Activated naive CD4-positive, alpha-beta T cell treated with anti-CD3 and anti-CD28 coated beads, Interleukin-2, amount 10 ng/mL, durations not matched to agents 7 days and 5 days (primary cell): ENCODE measurements around the gene ZNF350.
"Not testable (repeated sequence)": the region's sequence is repeated elsewhere in the genome, so short reads cannot be mapped to it uniquely, and the experiment has no call there.

Experiments
- CTCF ChIA-PET: fragments of 350-600 bp; sonication (Branson Sonifier 250); formaldehyde crosslinking; loops from one replicate; lab custom pipeline; 2021; ENCODE audit warnings: antibody characterized with exemption; lab: Charles Lee
- DNase-seq: peaks from one replicate; pipeline ENCODE4 v3.0.0-alpha.2; 2020
- H3K27ac Mint-ChIP-seq: one replicate; pipeline ENCODE4 v1.8.0; 2021; ENCODE audit warnings: mild to moderate bottlenecking, moderate library complexity, mixed read lengths
- H3K27me3 Mint-ChIP-seq: one replicate; pipeline ENCODE4 v1.8.0; 2021; ENCODE audit warnings: mild to moderate bottlenecking, mixed read lengths
- H3K36me3 Mint-ChIP-seq: one replicate; pipeline ENCODE4 v1.8.0; 2021; ENCODE audit warnings: mixed read lengths
- H3K4me1 Mint-ChIP-seq: one replicate; pipeline ENCODE4 v1.8.0; 2021; ENCODE audit warnings: mixed read lengths
- H3K4me3 Mint-ChIP-seq: one replicate; pipeline ENCODE4 v1.8.0; 2021; ENCODE audit warnings: mild to moderate bottlenecking, moderate library complexity, mixed read lengths
- H3K9me3 Mint-ChIP-seq: one replicate; pipeline ENCODE4 v1.8.0; 2021; ENCODE audit warnings: mixed read lengths

Gene ZNF350

GRCh38 chr19:51986309-51987291 is at the start of gene ZNF350:
Gene ZNF350, minus strand, starts transcription at chr19:51986840. Its CDS starts 12,480 bp downstream, at chr19:51974360.
- no peaks in the 10 kb centered on the region for H3K27me3 Mint-ChIP-seq
- DNase-seq: peak; percentile 95
- CTCF ChIA-PET: no interaction called here
- peak within 1 kb of the TSS; percentile 92 for H3K4me3 Mint-ChIP-seq
- peaks cover 59% of the 10 kb centered on the region for H3K9me3 Mint-ChIP-seq
- H3K27ac Mint-ChIP-seq: peak within 1 kb of the TSS; percentile 91
- peaks cover 60% of the 10 kb centered on the region for H3K36me3 Mint-ChIP-seq
- H3K4me1 Mint-ChIP-seq: peaks cover 17% of the 10 kb centered on the region

GRCh38 chr19:52034051-52034728 is 47.5 kb upstream of the ZNF350 start:
- no peaks in the 10 kb centered on the region for H3K27me3 Mint-ChIP-seq
- H3K9me3 Mint-ChIP-seq: peaks cover 69% of the 10 kb centered on the region
- H3K36me3 Mint-ChIP-seq: peaks cover 86% of the 10 kb centered on the region
- H3K4me3 Mint-ChIP-seq: no peak overlapping the region
- H3K27ac Mint-ChIP-seq: no peak overlapping the region
- DNase-seq: no peak
- CTCF ChIA-PET: no interaction called here
- H3K4me1 Mint-ChIP-seq: peaks cover 6% of the 10 kb centered on the region

GRCh38 chr19:52028780-52029123 is 42.1 kb upstream of the ZNF350 start:
- Mint-ChIP-seq H3K4me1 (peaks cover 24% of the 10 kb centered on the region), H3K27ac (peak overlapping the region; percentile 95), H3K9me3 (peaks cover 66% of the 10 kb centered on the region), H3K36me3 (peaks cover 82% of the 10 kb centered on the region), H3K27me3 (no peaks in the 10 kb centered on the region), H3K4me3 (peak overlapping the region; percentile 79)
- DNase-seq: no peak
- CTCF ChIA-PET: no interaction called here

- CTCF ChIA-PET: no interaction called here
- Mint-ChIP-seq H3K4me3 (peak within 1 kb of the TSS; percentile 79), H3K36me3 (peaks cover 84% of the 10 kb centered on the region), H3K27ac (peak within 1 kb of the TSS; percentile 95), H3K27me3 (no peaks in the 10 kb centered on the region), H3K4me1 (peaks cover 24% of the 10 kb centered on the region), H3K9me3 (peaks cover 65% of the 10 kb centered on the region)
- DNase-seq: peak; percentile 92
These were observed 41.6 kb upstream of the ZNF350 start, which contains the start of gene ZNF614 for GRCh38 chr19:52028027-52028779. Gene ZNF614, minus strand, starts transcription at chr19:52028379. Its CDS starts 2,634 bp downstream, at chr19:52025745.

GRCh38 chr19:52026255-52026990 is 39.8 kb upstream of the ZNF350 start:
- CTCF ChIA-PET, H3K27me3 Mint-ChIP-seq, DNase-seq, H3K4me3 Mint-ChIP-seq, H3K27ac Mint-ChIP-seq: not testable (repeated sequence)
- peaks cover 24% of the 10 kb centered on the region for H3K4me1 Mint-ChIP-seq
- peaks cover 85% of the 10 kb centered on the region for H3K36me3 Mint-ChIP-seq
- peaks cover 66% of the 10 kb centered on the region for H3K9me3 Mint-ChIP-seq

GRCh38 chr19:52024478-52024877 is 37.8 kb upstream of the ZNF350 start:
- H3K27me3 Mint-ChIP-seq, H3K4me3 Mint-ChIP-seq, DNase-seq, H3K27ac Mint-ChIP-seq, CTCF ChIA-PET: not testable (repeated sequence)
- Mint-ChIP-seq H3K4me1 (peaks cover 21% of the 10 kb centered on the region), H3K36me3 (peaks cover 87% of the 10 kb centered on the region), H3K9me3 (peaks cover 68% of the 10 kb centered on the region)

GRCh38 chr19:52022193-52022592 is 35.6 kb upstream of the ZNF350 start:
- Mint-ChIP-seq H3K9me3 (peaks cover 82% of the 10 kb centered on the region), H3K27ac (no peak overlapping the region), H3K36me3 (peaks cover 95% of the 10 kb centered on the region), H3K27me3 (no peaks in the 10 kb centered on the region), H3K4me3 (no peak overlapping the region), H3K4me1 (peaks cover 9% of the 10 kb centered on the region)
- DNase-seq: no peak
- CTCF ChIA-PET: no interaction called here

GRCh38 chr19:52020506-52020905 is 33.9 kb upstream of the ZNF350 start:
- Mint-ChIP-seq H3K4me1 (no peaks in the 10 kb centered on the region), H3K27me3 (no peaks in the 10 kb centered on the region), H3K36me3 (peaks cover 95% of the 10 kb centered on the region), H3K4me3 (no peak overlapping the region), H3K27ac (no peak overlapping the region), H3K9me3 (peaks cover 82% of the 10 kb centered on the region)
- CTCF ChIA-PET: no interaction called here
- no peak for DNase-seq

GRCh38 chr19:52010674-52011073 is 24.0 kb upstream of the ZNF350 start:
- CTCF ChIA-PET: no interaction called here
- Mint-ChIP-seq H3K4me1 (peaks cover 20% of the 10 kb centered on the region), H3K27me3 (no peaks in the 10 kb centered on the region), H3K9me3 (peaks cover 59% of the 10 kb centered on the region), H3K4me3 (no peak overlapping the region), H3K27ac (no peak overlapping the region), H3K36me3 (peaks cover 50% of the 10 kb centered on the region)
- DNase-seq: no peak

GRCh38 chr19:52007806-52008557 is 21.3 kb upstream of the ZNF350 start, which contains the start of gene ZNF615:
Gene ZNF615, minus strand, starts transcription at chr19:52008211. Its CDS starts 4,500 bp downstream, at chr19:52003711.
- CTCF ChIA-PET: no interaction called here
- Mint-ChIP-seq H3K4me3 (peak within 1 kb of the TSS; percentile 96), H3K27ac (peak within 1 kb of the TSS; percentile 96), H3K36me3 (peaks cover 55% of the 10 kb centered on the region), H3K9me3 (peaks cover 61% of the 10 kb centered on the region), H3K4me1 (peaks cover 20% of the 10 kb centered on the region), H3K27me3 (no peaks in the 10 kb centered on the region)
- peak; percentile 89 for DNase-seq

GRCh38 chr19:52007451-52007805 is 20.8 kb upstream of the ZNF350 start:
- Mint-ChIP-seq H3K27ac (peak overlapping the region; percentile 96), H3K4me3 (peak overlapping the region; percentile 96), H3K27me3 (no peaks in the 10 kb centered on the region), H3K9me3 (peaks cover 57% of the 10 kb centered on the region), H3K4me1 (peaks cover 20% of the 10 kb centered on the region), H3K36me3 (peaks cover 52% of the 10 kb centered on the region)
- no peak for DNase-seq
- CTCF ChIA-PET: no interaction called here

GRCh38 chr19:51994048-51994644 is 7.5 kb upstream of the ZNF350 start:
- CTCF ChIA-PET: no interaction called here
- peaks cover 69% of the 10 kb centered on the region for H3K9me3 Mint-ChIP-seq

GRCh38 chr19:51993422-51993821 is 6.8 kb upstream of the ZNF350 start:
- peaks cover 72% of the 10 kb centered on the region for H3K9me3 Mint-ChIP-seq
- DNase-seq: no peak
- H3K27me3 Mint-ChIP-seq: no peaks in the 10 kb centered on the region
- peaks cover 66% of the 10 kb centered on the region for H3K36me3 Mint-ChIP-seq
- no peak overlapping the region for H3K27ac Mint-ChIP-seq
- no peaks in the 10 kb centered on the region for H3K4me1 Mint-ChIP-seq
- H3K4me3 Mint-ChIP-seq: no peak overlapping the region
- CTCF ChIA-PET: no interaction called here

More at GRCh38 chr19:51994048-51994644, 7.5 kb upstream of the ZNF350 start:
- Mint-ChIP-seq H3K4me3 (no peak overlapping the region), H3K27ac (no peak overlapping the region), H3K36me3 (peaks cover 67% of the 10 kb centered on the region), H3K4me1 (no peaks in the 10 kb centered on the region), H3K27me3 (no peaks in the 10 kb centered on the region)
- no peak for DNase-seq
